SK-N-SH treated with all-trans-retinoic acid at 6 μM for 48 hours (cell line): Measurements from ENCODE around the gene FCN3.
"Not testable (repeated sequence)": the region's sequence is repeated elsewhere in the genome, so short reads cannot be mapped to it uniquely, and the experiment has no call there.

ENCODE experiments used
- ATAC-seq: fragments of 200-7000 bp; cut with Tn5 transposase; 3 replicates; pipeline ENCODE4 v1.9.1; 2020; ENCODE audit warnings: mild to moderate bottlenecking, moderate library complexity
- ARNTL ChIP-seq: fragments of 450-650 bp; formaldehyde crosslinking; IDR thresholded peaks from 2 replicates; pipeline ENCODE4 v1.5.0; 2020; ENCODE audit warnings: low read depth, mild to moderate bottlenecking, moderate library complexity, borderline replicate concordance
- BACH2 ChIP-seq: fragments of 250-450 bp; sonication (Bioruptor Pico); IDR thresholded peaks from 2 replicates; pipeline ENCODE4 v1.9.0; 2021; ENCODE audit warnings: mild to moderate bottlenecking, borderline replicate concordance
- CREB5 ChIP-seq: fragments of 250-450 bp; sonication (Bioruptor Pico); IDR thresholded peaks from 2 replicates; pipeline ENCODE4 v1.5.1; 2020; ENCODE audit warnings: low read depth, mild to moderate bottlenecking, moderate library complexity
- CSDC2 ChIP-seq: fragments of 250-450 bp; sonication (Bioruptor Pico); IDR thresholded peaks from 2 replicates; pipeline ENCODE4 v1.5.0; 2020; ENCODE audit warnings: mild to moderate bottlenecking, moderate library complexity
- CSRNP3 ChIP-seq: fragments of 250-450 bp; sonication (Bioruptor Pico); IDR thresholded peaks from 2 replicates; pipeline ENCODE4 v1.5.1; 2021; ENCODE audit warnings: mild to moderate bottlenecking, moderate library complexity
- ESRRG ChIP-seq: fragments of 250-450 bp; sonication (Bioruptor Pico); IDR thresholded peaks from 2 replicates; pipeline ENCODE4 v1.6.1; 2021; ENCODE audit warnings: mild to moderate bottlenecking
- GLIS3 ChIP-seq: fragments of 250-450 bp; sonication (Bioruptor Pico); IDR thresholded peaks from 2 replicates; pipeline ENCODE4 v1.5.0; 2020; ENCODE audit warnings: mild to moderate bottlenecking, moderate library complexity
- ISL1 ChIP-seq: fragments of 250-450 bp; sonication (Bioruptor Pico); IDR thresholded peaks from 2 replicates; pipeline ENCODE4 v2.1.2; 2022; ENCODE audit warnings: mild to moderate bottlenecking, moderate library complexity
- PATZ1 ChIP-seq: fragments of 250-450 bp; sonication (Bioruptor Pico); IDR thresholded peaks from 2 replicates; pipeline ENCODE4 v1.8.0; 2020; ENCODE audit warnings: mild to moderate bottlenecking, moderate library complexity, borderline replicate concordance
- POU6F1 ChIP-seq: fragments of 250-450 bp; sonication (Bioruptor Pico); IDR thresholded peaks from 2 replicates; pipeline ENCODE4 v1.8.0; 2021; ENCODE audit warnings: low read depth, mild to moderate bottlenecking, moderate library complexity, borderline replicate concordance
- PPARA ChIP-seq: fragments of 250-450 bp; sonication (Bioruptor Pico); IDR thresholded peaks from 2 replicates; pipeline ENCODE4 v1.5.0; 2020; ENCODE audit warnings: mild to moderate bottlenecking, borderline replicate concordance
- SNAI2 ChIP-seq: fragments of 250-450 bp; sonication (Bioruptor Pico); IDR thresholded peaks from 2 replicates; pipeline ENCODE4 v1.5.0; 2020; ENCODE audit warnings: mild to moderate bottlenecking, moderate library complexity
- TCF4 ChIP-seq: fragments of 250-450 bp; sonication (Bioruptor Pico); IDR thresholded peaks from 2 replicates; pipeline ENCODE4 v1.8.0; 2021; ENCODE audit warnings: mild to moderate bottlenecking, moderate library complexity, borderline replicate concordance
- TOX ChIP-seq: fragments of 250-450 bp; sonication (Bioruptor Pico); IDR thresholded peaks from 2 replicates; pipeline ENCODE4 v1.8.0; 2021; ENCODE audit warnings: mild to moderate bottlenecking, moderate library complexity, borderline replicate concordance
- TSHZ2 ChIP-seq: fragments of 250-450 bp; sonication (Bioruptor Pico); IDR thresholded peaks from 2 replicates; pipeline ENCODE4 v1.5.0; 2020; ENCODE audit warnings: mild to moderate bottlenecking, moderate library complexity
- ZFP3 ChIP-seq: fragments of 250-450 bp; sonication (Bioruptor Pico); IDR thresholded peaks from 2 replicates; pipeline ENCODE4 v1.5.0; 2020; ENCODE audit warnings: mild to moderate bottlenecking, moderate library complexity
- ZFP30 ChIP-seq: fragments of 450-650 bp; formaldehyde crosslinking; IDR thresholded peaks from 2 replicates; pipeline ENCODE4 v1.5.0; 2022; ENCODE audit warnings: mild to moderate bottlenecking, moderate library complexity
- ZNF565 ChIP-seq: fragments of 450-650 bp; formaldehyde crosslinking; conservative IDR thresholded peaks from 2 replicates; pipeline ENCODE4 v1.5.0; 2020; ENCODE audit warnings: low read depth, mild to moderate bottlenecking, moderate library complexity
- ZNF8 ChIP-seq: fragments of 450-650 bp; formaldehyde crosslinking; IDR thresholded peaks from 2 replicates; pipeline ENCODE4 v1.5.0; 2020; ENCODE audit warnings: mild to moderate bottlenecking, moderate library complexity

FCN3 gene

GRCh38 chr1:27391511-27392095 is 17.0 kb upstream of the FCN3 start (continued):
- TF ChIP-seq CSRNP3 (no peak), CREB5 (CRISPR knock-in tag) (no peak)

GRCh38 chr1:27388337-27389005 is 13.8 kb upstream of the FCN3 start:
- TF ChIP-seq TSHZ2 (CRISPR knock-in tag): no peak
- no peak for TF ChIP-seq CSDC2
- no peak for TF ChIP-seq ZNF565
- no peak for TF ChIP-seq ZFP3 (CRISPR knock-in tag)
- TF ChIP-seq PPARA (CRISPR knock-in tag): no peak
- TF ChIP-seq CREB5 (CRISPR knock-in tag): no peak
- TF ChIP-seq GLIS3 (CRISPR knock-in tag): no peak
- TF ChIP-seq CSRNP3: no peak
- no peak for TF ChIP-seq TOX (CRISPR knock-in tag)
- no peak for TF ChIP-seq ESRRG (CRISPR knock-in tag)
- TF ChIP-seq ARNTL (CRISPR knock-in tag): no peak
- TF ChIP-seq POU6F1: no peak
- no peak for TF ChIP-seq BACH2 (CRISPR knock-in tag)
- TF ChIP-seq ZNF8 (CRISPR knock-in tag): no peak
- ATAC-seq: peak; percentile 31

GRCh38 chr1:27384797-27385196 is 10.2 kb upstream of the FCN3 start:
- not testable (repeated sequence) for ATAC-seq

- ATAC-seq: no peak
- TF ChIP-seq ESRRG (CRISPR knock-in tag) (no peak), ARNTL (CRISPR knock-in tag) (no peak), BACH2 (CRISPR knock-in tag) (no peak), TCF4 (CRISPR knock-in tag) (no peak), ZFP3 (CRISPR knock-in tag) (no peak), PATZ1 (CRISPR knock-in tag) (no peak), CSRNP3 (no peak), ZFP30 (no peak), CREB5 (CRISPR knock-in tag) (no peak), ISL1 (no peak), SNAI2 (CRISPR knock-in tag) (no peak), PPARA (CRISPR knock-in tag) (no peak)
Measured at GRCh38 chr1:27383661-27384060, 9.0 kb upstream of the FCN3 start.
